ENCODE data around the gene SLC8A2.
"Not testable (repeated sequence)": the region's sequence is repeated elsewhere in the genome, so short reads cannot be mapped to it uniquely, and the experiment has no call there.

The SLC8A2 gene

DNA sequence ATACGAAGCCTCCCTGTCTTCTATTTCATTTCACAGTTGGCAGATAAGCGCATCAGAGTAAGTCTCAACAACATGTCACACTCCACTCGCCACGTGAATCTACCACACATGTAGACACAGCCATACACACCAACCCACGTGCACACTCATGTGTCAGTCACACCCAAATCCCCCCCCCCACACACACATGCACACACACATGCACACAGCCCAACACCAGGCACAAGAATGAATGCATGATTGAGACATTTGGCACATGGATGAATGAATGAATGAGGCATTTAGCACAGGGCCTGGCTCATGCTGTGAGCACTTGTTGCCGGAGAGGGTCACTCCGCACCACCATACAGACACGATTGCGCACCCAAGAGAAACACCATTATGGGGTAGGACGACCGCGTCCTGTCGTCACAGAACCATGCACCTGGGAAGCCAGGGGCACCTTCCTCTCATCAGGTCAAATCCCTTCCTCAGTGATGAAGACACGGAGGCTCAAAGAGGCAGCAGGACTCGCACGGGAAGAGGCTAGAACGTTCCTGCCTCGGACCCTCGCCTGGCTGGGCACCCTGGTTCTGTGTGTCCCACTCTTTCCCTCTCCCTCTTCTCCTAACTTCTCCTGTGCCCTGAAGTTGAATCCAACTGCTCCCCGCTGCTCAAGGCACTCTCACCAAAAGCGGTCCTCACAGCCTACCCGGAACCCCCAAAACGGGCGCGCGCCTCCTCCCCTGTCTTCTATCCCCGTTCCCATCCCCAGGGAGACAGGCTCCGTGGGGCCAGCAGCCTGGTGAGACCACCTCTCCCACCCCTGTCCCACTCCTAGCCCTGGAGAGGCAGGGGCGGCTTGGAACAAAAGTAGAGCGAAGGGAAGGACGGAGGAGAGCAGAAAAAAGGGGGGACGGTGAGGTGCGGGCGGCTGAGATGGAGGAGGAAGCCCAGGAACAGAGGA is 53.7 kb downstream of the SLC8A2 start:
- H3K27me3 ChIP-seq (ENCODE audit: control insufficient read depth, insufficient read depth, low read length): peaks cover 65% of the 10 kb centered on the region
- no peak overlapping the region for H3K4me3 ChIP-seq (ENCODE audit: low read length)
- H3K36me3 ChIP-seq (ENCODE audit: control insufficient read depth, insufficient read depth, low read length): no peaks in the 10 kb centered on the region
- H3K9me3 ChIP-seq (ENCODE audit: control insufficient read depth, low read length): no peaks in the 10 kb centered on the region
- H3K4me1 ChIP-seq (ENCODE audit: control insufficient read depth, insufficient read depth, low read length): peaks cover 8% of the 10 kb centered on the region
- no peak overlapping the region for H3K9ac ChIP-seq (ENCODE audit: low read length)

DNA sequence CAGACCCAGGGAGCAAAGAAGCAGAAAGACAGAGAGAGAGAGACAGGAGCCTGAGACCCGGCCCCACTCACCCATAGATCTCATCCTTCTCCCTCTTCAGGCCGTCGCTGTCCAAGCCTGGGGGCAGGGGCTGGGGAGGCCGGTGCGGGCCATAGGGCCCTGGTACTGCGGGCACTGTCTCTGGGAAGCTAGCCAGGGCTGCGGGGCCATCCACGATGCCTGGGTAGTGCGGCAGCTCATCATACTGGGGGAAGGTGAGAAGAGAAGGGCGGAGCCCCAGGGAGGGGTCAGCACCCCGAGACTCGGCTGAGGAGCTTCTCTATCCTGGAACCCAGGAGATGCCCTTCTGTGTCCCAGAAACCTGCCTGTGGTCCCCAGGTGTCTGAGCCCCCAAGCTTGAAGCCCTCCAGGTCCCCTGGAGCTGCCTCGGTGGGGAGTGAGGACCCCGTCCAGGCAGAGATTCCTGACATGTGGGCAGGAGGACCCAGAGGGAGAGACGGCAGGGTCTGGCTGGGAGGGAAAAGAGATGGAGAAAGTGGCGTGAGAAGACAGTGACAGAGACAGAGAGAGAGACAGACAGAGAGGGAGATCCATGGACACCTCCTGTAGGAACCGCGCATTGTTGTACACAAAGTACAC is 54.5 kb downstream of the SLC8A2 start:
- peaks cover 8% of the 10 kb centered on the region for H3K4me1 ChIP-seq (ENCODE audit: control insufficient read depth, insufficient read depth, low read length)
- H3K27me3 ChIP-seq (ENCODE audit: control insufficient read depth, insufficient read depth, low read length): peaks cover 57% of the 10 kb centered on the region
- H3K9me3 ChIP-seq (ENCODE audit: control insufficient read depth, low read length): no peaks in the 10 kb centered on the region
- no peaks in the 10 kb centered on the region for H3K36me3 ChIP-seq (ENCODE audit: control insufficient read depth, insufficient read depth, low read length)
- H3K9ac ChIP-seq (ENCODE audit: low read length): no peak overlapping the region
- H3K4me3 ChIP-seq (ENCODE audit: low read length): no peak overlapping the region

DNA sequence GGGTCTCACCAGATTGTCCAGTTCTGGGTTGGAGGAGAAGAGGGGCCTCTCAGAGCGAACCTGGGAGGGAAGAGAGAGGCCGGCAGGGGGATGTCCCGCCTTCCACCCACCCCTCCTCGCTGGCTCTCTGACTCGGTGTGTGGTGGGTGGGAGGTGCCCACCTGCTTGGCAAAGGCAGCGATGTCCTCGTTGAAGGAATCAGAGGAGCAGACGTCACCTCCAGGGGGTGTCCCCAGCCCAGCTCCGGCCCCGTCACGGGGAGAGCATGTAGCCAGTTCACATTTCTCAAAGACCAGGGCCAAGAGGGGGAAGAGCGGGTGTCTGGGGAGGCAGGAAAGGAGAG is 55.1 kb downstream of the SLC8A2 start:
- no peak overlapping the region for H3K4me3 ChIP-seq (ENCODE audit: low read length)
- H3K36me3 ChIP-seq (ENCODE audit: control insufficient read depth, insufficient read depth, low read length): no peaks in the 10 kb centered on the region
- H3K4me1 ChIP-seq (ENCODE audit: control insufficient read depth, insufficient read depth, low read length): peaks cover 8% of the 10 kb centered on the region
- no peak overlapping the region for H3K9ac ChIP-seq (ENCODE audit: low read length)
- H3K9me3 ChIP-seq (ENCODE audit: control insufficient read depth, low read length): no peaks in the 10 kb centered on the region
- peaks cover 51% of the 10 kb centered on the region for H3K27me3 ChIP-seq (ENCODE audit: control insufficient read depth, insufficient read depth, low read length)

DNA sequence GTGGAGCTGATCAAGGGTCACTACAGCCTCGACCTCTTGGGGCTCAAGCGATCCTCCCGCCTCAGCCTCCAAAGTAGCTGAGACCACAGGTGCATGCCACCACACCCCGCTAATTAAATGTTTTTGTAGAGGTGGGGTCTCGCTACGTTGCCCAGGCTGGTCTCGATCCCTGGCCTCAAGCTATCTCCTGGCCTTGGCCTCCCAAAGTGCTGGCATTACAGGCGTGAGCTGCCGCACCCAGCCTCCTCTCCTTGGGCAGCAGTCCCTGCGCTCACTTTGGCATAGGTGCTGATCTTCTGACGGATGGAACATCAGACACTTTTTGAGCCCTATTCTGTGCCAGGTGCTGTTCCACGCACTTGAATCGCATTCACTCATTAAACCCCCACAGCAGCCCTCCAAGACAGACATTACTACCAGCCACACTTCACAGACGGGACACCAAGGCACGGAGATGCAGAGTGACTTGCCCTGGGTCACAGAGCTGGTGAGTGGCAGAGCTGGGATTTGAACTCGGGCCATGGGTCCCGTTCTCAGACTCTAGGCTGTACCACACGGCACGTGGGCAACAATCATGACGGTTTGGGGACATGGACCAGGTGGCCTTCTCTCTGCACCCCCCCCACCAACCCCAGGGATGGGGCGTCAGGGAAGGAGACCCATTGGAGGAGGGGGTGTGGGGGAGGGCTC is 55.6 kb downstream of the SLC8A2 start:
- H3K4me1 ChIP-seq (ENCODE audit: control insufficient read depth, insufficient read depth, low read length): peaks cover 8% of the 10 kb centered on the region
- H3K27me3 ChIP-seq (ENCODE audit: control insufficient read depth, insufficient read depth, low read length): peaks cover 46% of the 10 kb centered on the region
- H3K9ac ChIP-seq (ENCODE audit: low read length): no peak overlapping the region
- H3K9me3 ChIP-seq (ENCODE audit: control insufficient read depth, low read length): no peaks in the 10 kb centered on the region
- H3K36me3 ChIP-seq (ENCODE audit: control insufficient read depth, insufficient read depth, low read length): no peaks in the 10 kb centered on the region
- no peak overlapping the region for H3K4me3 ChIP-seq (ENCODE audit: low read length)

DNA sequence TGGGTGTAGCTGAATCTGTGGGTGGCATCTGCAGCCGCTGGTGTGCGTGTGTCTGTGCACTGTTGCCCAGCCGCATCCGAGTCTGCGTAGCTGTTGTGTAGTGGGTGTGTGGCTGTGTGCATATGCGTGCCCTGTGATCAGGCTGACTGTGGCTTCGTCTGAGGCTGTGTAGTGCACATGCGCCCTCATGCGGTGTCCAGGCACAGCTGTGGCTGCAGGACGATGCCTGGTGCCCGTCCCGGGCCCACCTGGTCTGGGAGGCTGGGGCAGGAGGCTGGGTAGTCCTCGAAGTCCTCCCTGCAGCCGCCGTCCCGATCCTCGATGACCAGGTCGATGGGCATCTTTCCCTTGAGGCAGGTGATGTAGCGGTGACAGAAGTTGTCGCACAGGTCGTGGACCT is 57.2 kb downstream of the SLC8A2 start:
- H3K27me3 ChIP-seq (ENCODE audit: control insufficient read depth, insufficient read depth, low read length): peaks cover 31% of the 10 kb centered on the region

DNA sequence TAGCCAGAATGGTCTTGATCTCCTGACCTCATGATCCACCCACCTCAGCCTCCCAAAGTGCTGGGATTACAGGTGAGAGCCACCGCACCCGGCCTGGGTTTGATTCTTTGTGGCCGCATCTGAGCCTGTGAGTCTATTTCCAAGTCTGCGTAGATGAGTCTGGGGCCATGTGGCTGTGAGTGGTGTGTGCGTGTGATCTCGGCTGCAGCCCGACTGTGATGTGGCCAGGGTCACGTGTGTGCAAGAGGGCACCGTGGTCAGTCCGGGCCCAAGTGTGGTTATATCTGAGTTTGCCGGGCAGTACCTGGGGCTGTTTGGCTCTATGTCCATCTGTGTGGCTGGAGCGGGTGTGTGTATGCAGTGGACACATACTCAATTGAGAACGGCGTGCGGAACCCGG is 57.8 kb downstream of the SLC8A2 start:
- Histone ChIP-seq H3K9me3 (ENCODE audit: control insufficient read depth, low read length) (no peaks in the 10 kb centered on the region), H3K36me3 (ENCODE audit: control insufficient read depth, insufficient read depth, low read length) (no peaks in the 10 kb centered on the region), H3K9ac (ENCODE audit: low read length) (no peak overlapping the region), H3K4me1 (ENCODE audit: control insufficient read depth, insufficient read depth, low read length) (peaks cover 8% of the 10 kb centered on the region), H3K27me3 (ENCODE audit: control insufficient read depth, insufficient read depth, low read length) (peaks cover 29% of the 10 kb centered on the region), H3K4me3 (ENCODE audit: low read length) (no peak overlapping the region)

More for the DNA sequence above, 57.2 kb downstream of the SLC8A2 start:
- Histone ChIP-seq H3K9ac (ENCODE audit: low read length) (no peak overlapping the region), H3K4me3 (ENCODE audit: low read length) (no peak overlapping the region), H3K36me3 (ENCODE audit: control insufficient read depth, insufficient read depth, low read length) (no peaks in the 10 kb centered on the region), H3K9me3 (ENCODE audit: control insufficient read depth, low read length) (no peaks in the 10 kb centered on the region), H3K4me1 (ENCODE audit: control insufficient read depth, insufficient read depth, low read length) (peaks cover 8% of the 10 kb centered on the region)

DNA sequence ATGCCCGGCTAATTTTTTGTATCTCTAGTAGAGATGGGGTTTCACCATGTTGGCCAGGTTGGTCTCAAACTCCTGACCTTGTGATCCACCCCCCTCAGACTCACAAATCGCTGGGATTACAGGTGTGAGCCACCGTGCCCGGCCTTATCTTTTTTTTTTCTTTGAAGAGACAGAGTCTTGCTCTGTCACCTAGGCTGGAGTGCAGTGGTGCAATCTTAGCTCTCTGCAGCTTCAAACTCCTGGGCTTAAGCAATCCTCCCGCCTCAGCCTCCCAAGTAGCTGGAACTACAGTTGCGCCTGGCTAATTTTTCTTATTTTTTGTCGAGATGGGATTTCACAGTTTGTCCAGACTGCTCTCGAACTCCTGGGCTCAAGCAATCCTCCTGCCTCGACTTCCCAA is 60.0 kb downstream of the SLC8A2 start:
- peaks cover 14% of the 10 kb centered on the region for H3K27me3 ChIP-seq (ENCODE audit: control insufficient read depth, insufficient read depth, low read length)
- H3K4me3 ChIP-seq (ENCODE audit: low read length); H3K9me3 ChIP-seq (ENCODE audit: control insufficient read depth, low read length); H3K9ac ChIP-seq (ENCODE audit: low read length); H3K36me3 ChIP-seq (ENCODE audit: control insufficient read depth, insufficient read depth, low read length); H3K4me1 ChIP-seq (ENCODE audit: control insufficient read depth, insufficient read depth, low read length): not testable (repeated sequence)

DNA sequence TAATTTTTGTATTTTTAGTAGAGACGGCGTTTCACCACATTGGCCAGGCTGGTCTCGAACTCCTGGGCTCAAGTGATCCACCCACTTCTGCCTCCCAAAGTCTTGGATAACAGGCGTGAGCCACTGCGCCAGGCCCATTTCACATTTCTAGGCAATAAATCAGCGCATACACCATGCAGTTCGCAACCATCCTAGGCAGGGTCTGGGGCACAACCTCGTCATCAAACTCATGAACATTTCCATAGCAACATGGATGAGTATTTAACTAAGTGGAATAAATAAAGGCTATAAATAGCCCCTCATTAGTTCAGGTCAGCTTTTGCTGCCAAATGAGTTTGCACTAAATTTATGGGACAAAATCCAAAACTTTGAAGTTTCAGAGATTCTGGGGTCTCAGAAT is 60.6 kb downstream of the SLC8A2 start:
- Histone ChIP-seq H3K9ac (ENCODE audit: low read length) (no peak overlapping the region), H3K27me3 (ENCODE audit: control insufficient read depth, insufficient read depth, low read length) (peaks cover 13% of the 10 kb centered on the region), H3K9me3 (ENCODE audit: control insufficient read depth, low read length) (no peaks in the 10 kb centered on the region), H3K36me3 (ENCODE audit: control insufficient read depth, insufficient read depth, low read length) (no peaks in the 10 kb centered on the region), H3K4me1 (ENCODE audit: control insufficient read depth, insufficient read depth, low read length) (no peaks in the 10 kb centered on the region), H3K4me3 (ENCODE audit: low read length) (no peak overlapping the region)

DNA sequence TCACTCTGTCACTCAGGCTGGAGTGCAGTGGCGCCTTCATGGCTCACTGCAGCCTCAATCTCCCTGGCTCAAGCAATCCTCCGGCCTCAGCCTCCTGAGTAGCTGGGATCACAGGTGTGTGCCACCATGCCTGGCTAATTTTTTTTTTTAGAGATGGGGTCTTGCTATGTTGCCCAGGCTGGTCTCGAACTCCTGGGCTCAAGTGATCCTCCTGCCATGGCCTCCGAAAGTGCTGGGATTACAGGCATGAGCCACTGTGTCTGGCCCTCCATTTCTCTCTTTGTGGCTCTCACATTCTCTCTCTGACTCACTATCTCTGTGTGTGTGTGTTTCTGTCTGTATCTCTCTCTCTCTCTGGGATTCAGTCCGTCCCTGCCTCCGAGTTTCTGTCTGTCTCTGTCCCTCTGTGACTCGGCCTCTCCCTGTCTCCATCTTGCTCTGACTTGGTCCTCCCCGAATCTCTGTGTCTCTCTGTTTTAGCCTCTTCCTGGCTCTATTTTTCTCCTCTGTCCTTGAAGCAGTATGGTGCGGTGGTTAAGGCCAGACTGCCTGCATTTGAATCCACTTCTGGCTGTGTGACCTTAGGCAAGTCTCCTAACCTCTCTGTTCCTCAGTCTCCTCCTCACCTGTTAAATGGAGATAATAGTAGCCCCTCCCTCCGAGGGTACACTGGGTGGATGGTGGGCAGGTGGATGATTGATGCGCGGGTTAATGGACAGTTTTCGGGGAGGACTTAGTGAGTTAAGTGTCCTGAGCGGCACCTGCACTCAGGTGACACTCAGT is 63.3 kb downstream of the SLC8A2 start:
- no peak overlapping the region for H3K4me3 ChIP-seq (ENCODE audit: low read length)
- no peaks in the 10 kb centered on the region for H3K36me3 ChIP-seq (ENCODE audit: control insufficient read depth, insufficient read depth, low read length)
- no peak overlapping the region for H3K9ac ChIP-seq (ENCODE audit: low read length)
- H3K4me1 ChIP-seq (ENCODE audit: control insufficient read depth, insufficient read depth, low read length): no peaks in the 10 kb centered on the region
- H3K27me3 ChIP-seq (ENCODE audit: control insufficient read depth, insufficient read depth, low read length): peaks cover 12% of the 10 kb centered on the region
- H3K9me3 ChIP-seq (ENCODE audit: control insufficient read depth, low read length): no peaks in the 10 kb centered on the region

DNA sequence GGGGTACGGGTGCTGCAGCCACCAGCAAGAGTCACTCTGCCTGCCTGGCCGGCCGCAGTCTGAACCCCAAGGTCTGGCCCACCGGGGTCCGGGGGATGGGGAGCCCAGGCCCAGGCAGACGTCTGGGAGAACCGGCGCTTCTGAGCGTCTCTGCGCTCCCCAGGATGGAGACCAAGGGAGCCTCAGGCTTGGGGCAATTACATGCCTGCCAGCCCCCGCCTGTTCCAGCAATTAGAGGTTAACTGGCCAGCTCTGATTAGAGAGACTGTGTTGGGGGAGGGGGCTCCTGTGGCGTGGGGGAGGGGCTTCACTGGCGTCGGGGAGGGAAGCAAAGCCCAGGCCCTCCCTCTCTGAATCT is 64.3 kb downstream of the SLC8A2 start:
- Histone ChIP-seq H3K9me3 (ENCODE audit: control insufficient read depth, low read length) (no peaks in the 10 kb centered on the region), H3K4me1 (ENCODE audit: control insufficient read depth, insufficient read depth, low read length) (no peaks in the 10 kb centered on the region), H3K36me3 (ENCODE audit: control insufficient read depth, insufficient read depth, low read length) (no peaks in the 10 kb centered on the region), H3K4me3 (ENCODE audit: low read length) (no peak overlapping the region), H3K27me3 (ENCODE audit: control insufficient read depth, insufficient read depth, low read length) (peaks cover 12% of the 10 kb centered on the region), H3K9ac (ENCODE audit: low read length) (no peak overlapping the region)

DNA sequence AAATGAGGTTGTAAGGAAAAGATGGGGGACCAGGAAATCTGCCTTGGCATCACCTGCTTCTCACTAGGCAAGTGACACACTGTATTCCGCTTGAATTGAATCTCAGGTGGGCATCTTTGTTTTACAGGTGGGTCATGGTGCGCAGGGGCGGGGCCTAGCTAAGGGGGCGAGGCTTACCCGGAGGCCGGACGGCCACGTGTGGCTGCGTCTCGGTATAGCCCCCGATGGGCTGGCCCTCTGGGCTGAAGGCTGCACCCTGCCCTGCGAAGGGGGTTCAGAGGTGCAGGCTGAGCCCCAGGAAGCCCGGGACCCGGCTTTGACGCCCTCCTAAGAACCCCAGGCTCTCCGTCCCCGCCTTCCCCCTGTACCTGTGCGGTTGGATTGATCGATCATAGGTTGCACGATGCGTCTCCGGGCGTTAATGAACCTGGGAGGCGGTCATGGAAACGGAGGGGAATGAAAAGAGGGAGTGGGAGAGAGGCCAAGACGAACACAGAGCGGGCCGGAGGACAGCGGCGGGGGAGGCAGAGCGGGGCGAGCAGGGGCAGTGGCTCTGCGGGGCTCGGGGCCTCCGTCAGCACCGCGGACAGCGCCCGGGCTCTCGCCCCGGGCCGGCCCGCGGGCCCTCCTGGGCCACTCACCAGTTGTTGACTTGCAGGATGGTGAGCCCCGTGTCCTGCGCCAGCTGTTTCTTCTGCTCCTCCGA is 64.8 kb downstream of the SLC8A2 start:
- no peak overlapping the region for H3K4me3 ChIP-seq (ENCODE audit: low read length)
- H3K36me3 ChIP-seq (ENCODE audit: control insufficient read depth, insufficient read depth, low read length): no peaks in the 10 kb centered on the region
- H3K9ac ChIP-seq (ENCODE audit: low read length): no peak overlapping the region
- H3K4me1 ChIP-seq (ENCODE audit: control insufficient read depth, insufficient read depth, low read length): no peaks in the 10 kb centered on the region
- peaks cover 12% of the 10 kb centered on the region for H3K27me3 ChIP-seq (ENCODE audit: control insufficient read depth, insufficient read depth, low read length)
- no peaks in the 10 kb centered on the region for H3K9me3 ChIP-seq (ENCODE audit: control insufficient read depth, low read length)

Data from mucosa of stomach (tissue), 1 donor.